ENCODE data around the gene RAB37. TPM values are rescaled to one million over a fixed set of nuclear protein-coding genes. Genes with fewer than 3 reads are reported as not detected.

RAB37 gene
- total RNA-seq, 2 donors from 2014 or later = 0.89 to 0.90 TPM

GRCh38 chr17:74764751-74765286, 27.8 kb downstream of the RAB37 start:
- DNase-seq (ENCODE audit: low spot score) = no peak
- no peaks in the 10 kb centered on the region for H3K36me3 ChIP-seq
- H3K27ac ChIP-seq = no peak overlapping the region
- no peaks in the 10 kb centered on the region for H3K9me3 ChIP-seq
- H3K4me3 ChIP-seq = no peak overlapping the region
- peaks cover 0 to 69% of the 10 kb centered on the region in 2 donors for H3K4me1 ChIP-seq
- TF ChIP-seq CTCF (IDR thresholded peaks at IDR 0.05) = no peak
- no peaks in the 10 kb centered on the region for H3K27me3 ChIP-seq

- Histone ChIP-seq H3K4me1 (peaks cover 0 to 57% of the 10 kb centered on the region in 2 donors), H3K9me3 (no peaks in the 10 kb centered on the region), H3K4me3 (no peak overlapping the region), H3K27me3 (no peaks in the 10 kb centered on the region), H3K36me3 (peaks cover 9% of the 10 kb centered on the region), H3K27ac (no peak overlapping the region)
- TF ChIP-seq CTCF (IDR thresholded peaks at IDR 0.05) = no peak
- no peak for DNase-seq (ENCODE audit: low spot score)
Observed at GRCh38 chr17:74766413-74766812, 29.4 kb downstream of the RAB37 start.

- DNase-seq (ENCODE audit: low spot score) = no peak
- Histone ChIP-seq H3K27ac (peak overlapping the region; percentile 73 to 83), H3K9me3 (no peaks in the 10 kb centered on the region), H3K27me3 (no peaks in the 10 kb centered on the region), H3K36me3 (peaks cover 16% of the 10 kb centered on the region), H3K4me1 (peaks cover 0 to 51% of the 10 kb centered on the region in 2 donors), H3K4me3 (no peak overlapping the region)
- no peak for TF ChIP-seq CTCF (IDR thresholded peaks at IDR 0.05)
Observed at GRCh38 chr17:74767111-74767516, 30.1 kb downstream of the RAB37 start.

GRCh38 chr17:74768069-74768762, 31.2 kb downstream of the RAB37 start:
- no peak overlapping the region for H3K4me3 ChIP-seq

GRCh38 chr17:74768763-74769114, 31.7 kb downstream of the RAB37 start:
- Histone ChIP-seq H3K4me1 (peaks cover 0 to 41% of the 10 kb centered on the region in 2 donors), H3K27me3 (no peaks in the 10 kb centered on the region), H3K9me3 (no peaks in the 10 kb centered on the region), H3K27ac (peak overlapping the region; percentile 73 to 83), H3K36me3 (peaks cover 32% of the 10 kb centered on the region), H3K4me3 (no peak overlapping the region)
- DNase-seq (ENCODE audit: low spot score) = no peak
- TF ChIP-seq CTCF (IDR thresholded peaks at IDR 0.05) = no peak

More at GRCh38 chr17:74768069-74768762, 31.2 kb downstream of the RAB37 start:
- peaks cover 27% of the 10 kb centered on the region for H3K36me3 ChIP-seq
- H3K4me1 ChIP-seq = peaks cover 0 to 42% of the 10 kb centered on the region in 2 donors
- H3K27me3 ChIP-seq = no peaks in the 10 kb centered on the region
- no peaks in the 10 kb centered on the region for H3K9me3 ChIP-seq
- no peak for TF ChIP-seq CTCF (IDR thresholded peaks at IDR 0.05)
- peak overlapping the region; percentile 73 to 83 for H3K27ac ChIP-seq
- DNase-seq (ENCODE audit: low spot score) = peak; percentile 76
